Neural crest cell (in vitro differentiated cells): Measurements from ENCODE around the gene ANO9. TPM values are rescaled to one million over a fixed set of nuclear protein-coding genes. Genes with fewer than 3 reads are reported as not detected.

Experiments
- DNase-seq: peaks from one replicate; pipeline ENCODE4 v3.0.0; 2021; ENCODE audit warnings: low read depth, mixed read lengths, low spot score
- H3K27ac Mint-ChIP-seq: one replicate; pipeline ENCODE4 v1.8.0; 2021; ENCODE audit warnings: mild to moderate bottlenecking, mixed read lengths; ENCODE audit not compliant: unreplicated experiment
- H3K27me3 Mint-ChIP-seq: 2 replicates; pipeline ENCODE4 v1.8.0; 2021; ENCODE audit warnings: low read depth, mild to moderate bottlenecking, mixed read lengths
- H3K36me3 Mint-ChIP-seq: 2 replicates; pipeline ENCODE4 v1.8.0; 2021; ENCODE audit warnings: low read depth, mild to moderate bottlenecking, mixed read lengths
- H3K4me1 Mint-ChIP-seq: 2 replicates; pipeline ENCODE4 v1.8.0; 2021; ENCODE audit warnings: mixed read lengths
- H3K4me3 Mint-ChIP-seq: one replicate; pipeline ENCODE4 v1.8.0; 2021; ENCODE audit warnings: mild to moderate bottlenecking, mixed read lengths
- H3K9me3 Mint-ChIP-seq: 2 replicates; pipeline ENCODE4 v1.8.0; 2021; ENCODE audit warnings: mixed read lengths
- total RNA-seq: library from RNA; stranded (reverse); gene quantifications from 2 replicates; pipeline ENCODE4 v1.2.1, GENCODE V29; 2021
- TF ChIP-seq, protein P1 (sequence below): fragments of 200-600 bp; sonication (generic); conservative IDR thresholded peaks from 2 replicates; pipeline ENCODE4 v1.5.0; 2021; ENCODE audit warnings: antibody characterized with exemption, mild to moderate bottlenecking

The ANO9 gene
- total RNA-seq, 1 donor from 2014 or later: not detected

DNA sequence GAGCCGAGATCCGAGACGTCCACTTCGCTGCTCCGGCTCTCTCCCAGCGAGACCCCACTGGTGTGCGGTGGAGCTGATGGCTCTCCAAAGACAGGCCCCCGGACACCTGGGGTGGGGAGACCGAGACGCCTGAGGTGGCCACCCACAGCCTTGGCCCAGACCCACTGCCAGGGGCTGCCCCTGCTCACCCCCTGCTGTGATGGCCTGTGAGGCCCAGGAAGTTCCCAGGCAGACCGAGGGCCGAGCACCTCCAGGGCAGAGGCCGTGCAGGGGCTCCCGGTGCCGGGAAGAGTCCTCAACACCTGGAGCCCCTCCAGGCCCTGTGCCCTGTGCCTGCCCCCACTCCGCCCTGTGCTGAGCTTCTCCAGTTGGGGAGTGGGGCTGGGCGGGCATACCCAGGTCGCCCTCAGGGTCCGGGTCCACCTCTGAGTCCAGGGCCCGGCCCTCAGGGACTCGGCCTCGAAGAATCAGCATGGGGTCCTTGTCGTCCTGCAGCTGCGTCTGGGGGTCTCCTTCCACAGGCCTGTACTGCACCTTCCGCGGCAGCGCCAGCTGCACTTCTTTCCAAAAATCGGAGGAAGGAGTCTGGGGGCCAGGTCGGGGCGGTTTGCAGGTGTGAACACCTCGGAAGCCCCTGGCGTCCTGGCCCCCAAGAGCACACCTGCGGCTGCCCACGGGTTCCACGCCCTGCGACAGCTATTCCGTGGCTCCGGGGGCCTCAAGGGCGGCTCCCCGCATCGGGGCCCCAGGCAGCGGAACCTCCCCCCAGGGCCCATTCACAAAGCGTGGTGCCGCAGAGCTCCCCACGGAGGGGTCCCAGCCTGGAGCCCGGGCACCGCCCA is 35.6 kb downstream of the ANO9 start:
- Mint-ChIP-seq H3K4me1 (no peaks in the 10 kb centered on the region), H3K9me3 (no peaks in the 10 kb centered on the region), H3K27me3 (peaks cover 2% of the 10 kb centered on the region), H3K27ac (no peak overlapping the region), H3K4me3 (peak overlapping the region; percentile 51), H3K36me3 (no peaks in the 10 kb centered on the region)
- no peak for DNase-seq
- TF ChIP-seq, protein P1, sequence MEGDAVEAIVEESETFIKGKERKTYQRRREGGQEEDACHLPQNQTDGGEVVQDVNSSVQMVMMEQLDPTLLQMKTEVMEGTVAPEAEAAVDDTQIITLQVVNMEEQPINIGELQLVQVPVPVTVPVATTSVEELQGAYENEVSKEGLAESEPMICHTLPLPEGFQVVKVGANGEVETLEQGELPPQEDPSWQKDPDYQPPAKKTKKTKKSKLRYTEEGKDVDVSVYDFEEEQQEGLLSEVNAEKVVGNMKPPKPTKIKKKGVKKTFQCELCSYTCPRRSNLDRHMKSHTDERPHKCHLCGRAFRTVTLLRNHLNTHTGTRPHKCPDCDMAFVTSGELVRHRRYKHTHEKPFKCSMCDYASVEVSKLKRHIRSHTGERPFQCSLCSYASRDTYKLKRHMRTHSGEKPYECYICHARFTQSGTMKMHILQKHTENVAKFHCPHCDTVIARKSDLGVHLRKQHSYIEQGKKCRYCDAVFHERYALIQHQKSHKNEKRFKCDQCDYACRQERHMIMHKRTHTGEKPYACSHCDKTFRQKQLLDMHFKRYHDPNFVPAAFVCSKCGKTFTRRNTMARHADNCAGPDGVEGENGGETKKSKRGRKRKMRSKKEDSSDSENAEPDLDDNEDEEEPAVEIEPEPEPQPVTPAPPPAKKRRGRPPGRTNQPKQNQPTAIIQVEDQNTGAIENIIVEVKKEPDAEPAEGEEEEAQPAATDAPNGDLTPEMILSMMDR: no peak

DNA sequence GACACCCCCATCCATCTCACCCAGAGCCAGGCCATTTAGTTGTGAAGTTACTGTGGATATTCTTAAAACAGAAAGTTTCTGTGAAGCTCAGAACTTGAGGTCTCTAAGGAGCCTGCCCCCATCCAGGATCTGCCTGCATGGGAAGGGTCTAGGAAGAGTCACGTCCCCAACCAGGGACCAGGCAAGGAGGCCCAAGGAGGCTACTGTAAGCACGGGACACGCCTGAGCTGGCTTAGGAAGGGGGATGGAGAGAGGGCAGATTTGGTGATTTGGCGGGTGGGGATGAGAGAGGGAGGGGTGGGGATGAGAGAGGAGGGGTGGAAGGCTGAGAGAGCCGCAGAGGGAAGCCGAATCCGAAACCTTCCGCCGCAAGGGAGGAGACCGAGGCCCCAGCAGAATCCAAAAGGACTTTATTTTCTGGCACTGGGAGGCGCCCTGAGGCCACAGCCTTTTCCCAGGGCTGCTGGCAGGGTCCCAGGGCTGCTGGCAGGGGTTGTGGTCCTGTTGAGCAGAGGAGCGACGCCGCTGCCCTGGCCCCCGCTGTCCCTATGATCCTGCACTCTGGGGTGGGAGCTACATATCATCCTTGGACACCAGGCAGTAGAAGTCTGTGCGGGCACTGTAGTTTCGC is 36.4 kb downstream of the ANO9 start:
- Mint-ChIP-seq H3K36me3 (no peaks in the 10 kb centered on the region), H3K4me3 (peak overlapping the region; percentile 51), H3K27me3 (peaks cover 2% of the 10 kb centered on the region), H3K27ac (peak overlapping the region; percentile 6), H3K4me1 (no peaks in the 10 kb centered on the region), H3K9me3 (no peaks in the 10 kb centered on the region)
- DNase-seq: no peak
- TF ChIP-seq, protein P1: no peak

DNA sequence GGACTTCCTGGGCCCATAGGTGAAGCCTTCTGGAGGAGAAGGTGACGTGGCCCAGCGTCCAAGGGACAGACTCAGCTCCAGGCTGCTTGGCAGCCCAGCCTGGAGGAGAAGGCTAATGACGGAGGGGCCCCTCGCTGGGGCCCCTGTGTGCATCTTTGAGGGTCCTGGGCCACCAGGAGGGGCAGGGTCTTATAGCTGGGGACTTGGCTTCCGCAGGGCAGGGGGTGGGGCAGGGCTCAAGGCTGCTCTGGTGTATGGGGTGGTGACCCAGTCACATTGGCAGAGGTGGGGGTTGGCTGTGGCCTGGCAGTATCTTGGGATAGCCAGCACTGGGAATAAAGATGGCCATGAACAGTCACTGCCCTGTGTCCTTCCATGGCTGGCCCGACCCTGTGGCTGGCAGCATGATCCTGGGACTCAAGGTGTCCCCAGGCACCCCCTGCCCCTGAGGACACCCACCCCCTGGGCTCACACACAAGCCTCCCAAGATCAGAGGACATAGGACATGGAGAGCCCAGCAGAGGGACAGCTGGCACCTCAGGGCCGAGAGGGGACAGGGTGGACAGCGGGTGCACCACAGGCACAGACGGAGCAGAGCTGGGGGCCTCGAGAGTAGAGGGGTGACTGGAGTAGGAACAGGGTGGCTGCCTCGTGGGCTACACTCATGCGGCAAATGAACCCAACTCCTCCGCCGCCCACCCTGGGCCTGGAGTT is 37.1 kb downstream of the ANO9 start:
- TF ChIP-seq, protein P1: no peak
- H3K36me3 Mint-ChIP-seq: no peaks in the 10 kb centered on the region
- no peak for DNase-seq
- no peak overlapping the region for H3K4me3 Mint-ChIP-seq
- no peak overlapping the region for H3K27ac Mint-ChIP-seq
- no peaks in the 10 kb centered on the region for H3K4me1 Mint-ChIP-seq
- no peaks in the 10 kb centered on the region for H3K9me3 Mint-ChIP-seq
- H3K27me3 Mint-ChIP-seq: peaks cover 2% of the 10 kb centered on the region

DNA sequence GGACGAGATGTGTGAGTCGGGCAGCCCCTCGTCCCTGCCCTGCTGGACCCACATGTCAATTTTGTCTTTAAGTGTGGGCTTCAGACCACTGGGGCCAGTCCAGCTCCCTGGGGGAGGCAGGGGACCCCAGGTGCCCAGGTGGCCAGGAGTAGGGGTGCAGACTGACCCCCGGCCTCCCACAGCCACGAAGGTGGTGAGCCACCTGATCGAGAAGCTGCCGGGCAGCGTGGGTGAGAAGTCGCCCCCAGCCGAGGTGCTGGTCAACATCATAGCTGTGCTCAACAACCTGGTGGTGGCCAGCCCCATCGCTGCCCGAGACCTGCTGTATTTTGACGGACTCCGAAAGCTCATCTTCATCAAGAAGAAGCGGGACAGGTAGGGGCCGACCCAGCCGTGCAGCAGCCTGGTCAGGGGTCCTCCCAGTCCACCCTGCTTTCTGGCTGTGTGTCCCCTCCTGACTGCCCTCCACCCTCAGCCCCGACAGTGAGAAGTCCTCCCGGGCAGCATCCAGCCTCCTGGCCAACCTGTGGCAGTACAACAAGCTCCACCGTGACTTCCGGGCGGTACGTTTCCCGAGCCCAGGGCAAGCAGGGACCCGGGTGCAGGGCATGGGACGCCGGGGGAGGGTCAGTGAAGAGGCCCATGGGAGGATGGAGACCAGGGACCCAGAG is 37.9 kb downstream of the ANO9 start:
- H3K9me3 Mint-ChIP-seq: no peaks in the 10 kb centered on the region
- no peak overlapping the region for H3K4me3 Mint-ChIP-seq
- H3K27me3 Mint-ChIP-seq: peaks cover 3% of the 10 kb centered on the region
- H3K27ac Mint-ChIP-seq: no peak overlapping the region
- no peaks in the 10 kb centered on the region for H3K4me1 Mint-ChIP-seq
- TF ChIP-seq, protein P1: no peak
- no peak for DNase-seq
- H3K36me3 Mint-ChIP-seq: no peaks in the 10 kb centered on the region
